Stimulated activated CD8-positive, alpha-beta memory T cell treated with anti-CD3 and anti-CD28 coated beads, Interleukin-15, amount 100 ng/mL, for 48 hours (primary cell): ENCODE measurements around the gene CCDC18.
"Not testable (repeated sequence)": the region's sequence is repeated elsewhere in the genome, so short reads cannot be mapped to it uniquely, and the experiment has no call there.

Experiments used
- DNase-seq, 2 donors: peaks; one replicate each; pipeline ENCODE4 v3.0.0-alpha.2; 2020; ENCODE audit warnings: low read depth in 2 of 2

The CCDC18 gene

DNA sequence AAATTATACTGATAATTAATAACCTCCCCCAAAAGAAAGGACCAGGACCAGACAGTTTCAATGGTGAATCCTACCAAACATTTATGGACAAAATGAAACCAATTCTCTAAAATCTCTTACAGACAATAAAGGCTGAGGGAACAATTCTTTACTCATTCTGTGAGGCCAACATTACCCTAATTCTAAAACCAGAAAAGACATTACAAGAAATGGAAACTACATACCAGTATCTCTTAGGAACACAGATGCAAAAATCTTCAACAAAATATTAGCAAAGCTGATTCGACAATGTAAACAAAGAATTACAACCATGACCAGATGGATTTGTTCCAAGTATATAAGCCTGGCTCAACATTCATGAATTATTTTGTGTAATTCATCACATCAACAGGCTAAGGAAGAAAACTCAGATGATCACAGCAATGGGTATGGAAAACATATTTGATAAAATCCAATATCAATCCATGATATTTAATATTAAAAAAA lies 8.9 kb upstream of the CCDC18 start:
- DNase-seq = no peak

DNA sequence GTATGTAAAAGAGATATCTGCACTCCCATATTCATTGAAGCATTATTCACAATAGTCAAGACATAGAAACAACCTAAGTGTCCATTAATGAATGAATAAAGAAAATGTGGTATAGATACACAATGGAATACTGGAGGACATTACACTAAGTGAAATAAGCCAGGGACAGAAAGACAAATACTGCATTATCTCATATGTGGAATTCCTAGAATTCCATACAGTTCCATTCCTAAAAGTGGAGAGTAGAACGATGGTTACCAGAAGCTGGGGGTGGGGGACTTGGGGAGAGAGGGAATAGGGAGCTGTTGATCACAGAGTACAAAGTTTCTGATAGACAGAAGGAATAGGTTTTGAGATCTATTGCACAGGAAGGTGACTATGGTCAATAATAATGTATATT lies 7.7 kb upstream of the CCDC18 start:
- DNase-seq = no peak

DNA sequence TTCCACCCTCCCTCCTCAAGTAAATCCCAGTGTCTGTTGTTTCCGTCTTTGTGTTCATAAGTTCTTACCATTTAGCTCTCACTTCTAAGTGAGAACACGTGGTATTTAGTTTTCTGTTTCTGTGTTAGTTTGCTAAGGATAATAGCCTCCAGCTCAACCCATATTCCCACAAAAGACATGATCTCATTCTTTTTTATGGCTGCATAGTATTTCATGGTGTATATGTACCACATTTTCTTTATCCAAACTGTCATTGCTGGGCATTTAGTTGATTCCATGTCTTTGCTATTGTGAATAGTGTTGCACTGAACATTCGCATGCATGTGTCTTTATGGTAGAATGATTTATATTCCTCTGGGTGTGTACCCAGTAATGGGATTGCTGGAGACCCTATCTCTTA lies 5.9 kb upstream of the CCDC18 start:
- DNase-seq = not testable (repeated sequence)

DNA sequence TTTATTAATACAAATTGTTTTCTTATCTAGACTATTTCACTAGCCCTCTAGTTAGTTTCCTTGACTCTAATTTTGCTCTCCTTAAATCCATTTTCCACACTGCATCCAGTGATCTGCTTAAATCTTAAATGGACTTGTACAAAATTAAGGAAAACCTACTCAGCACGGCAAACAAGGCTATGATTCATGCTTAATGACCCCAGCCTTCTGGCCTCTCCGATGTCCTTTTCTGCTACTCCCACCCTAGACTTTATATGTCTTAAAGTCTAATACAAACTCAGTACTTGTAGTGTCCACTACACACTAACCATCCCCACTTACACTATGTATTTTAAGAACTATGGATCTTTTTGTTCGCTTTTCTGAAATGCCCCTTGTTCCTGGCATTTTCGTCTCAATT lies 2.5 kb upstream of the CCDC18 start:
- DNase-seq = no peak

DNA sequence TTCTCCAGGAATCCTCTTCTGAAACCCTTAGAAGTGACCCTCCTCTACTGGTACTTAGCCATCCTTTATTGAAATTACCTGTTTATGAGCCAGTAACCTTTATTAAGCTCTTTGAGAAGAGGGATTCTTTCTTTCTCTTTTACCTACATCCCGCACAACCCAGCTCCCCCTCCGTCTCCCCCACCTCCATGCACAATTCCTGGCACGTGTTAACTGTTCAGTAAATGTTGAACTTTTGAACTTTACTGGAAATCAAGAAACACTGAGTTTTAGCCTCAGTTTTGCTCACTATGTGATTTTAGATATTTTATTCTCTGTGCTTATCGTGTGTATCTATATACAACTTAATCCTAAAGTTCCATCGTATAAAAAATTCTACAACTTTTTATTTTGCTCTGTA lies 2.1 kb upstream of the CCDC18 start:
- no peak for DNase-seq

DNA sequence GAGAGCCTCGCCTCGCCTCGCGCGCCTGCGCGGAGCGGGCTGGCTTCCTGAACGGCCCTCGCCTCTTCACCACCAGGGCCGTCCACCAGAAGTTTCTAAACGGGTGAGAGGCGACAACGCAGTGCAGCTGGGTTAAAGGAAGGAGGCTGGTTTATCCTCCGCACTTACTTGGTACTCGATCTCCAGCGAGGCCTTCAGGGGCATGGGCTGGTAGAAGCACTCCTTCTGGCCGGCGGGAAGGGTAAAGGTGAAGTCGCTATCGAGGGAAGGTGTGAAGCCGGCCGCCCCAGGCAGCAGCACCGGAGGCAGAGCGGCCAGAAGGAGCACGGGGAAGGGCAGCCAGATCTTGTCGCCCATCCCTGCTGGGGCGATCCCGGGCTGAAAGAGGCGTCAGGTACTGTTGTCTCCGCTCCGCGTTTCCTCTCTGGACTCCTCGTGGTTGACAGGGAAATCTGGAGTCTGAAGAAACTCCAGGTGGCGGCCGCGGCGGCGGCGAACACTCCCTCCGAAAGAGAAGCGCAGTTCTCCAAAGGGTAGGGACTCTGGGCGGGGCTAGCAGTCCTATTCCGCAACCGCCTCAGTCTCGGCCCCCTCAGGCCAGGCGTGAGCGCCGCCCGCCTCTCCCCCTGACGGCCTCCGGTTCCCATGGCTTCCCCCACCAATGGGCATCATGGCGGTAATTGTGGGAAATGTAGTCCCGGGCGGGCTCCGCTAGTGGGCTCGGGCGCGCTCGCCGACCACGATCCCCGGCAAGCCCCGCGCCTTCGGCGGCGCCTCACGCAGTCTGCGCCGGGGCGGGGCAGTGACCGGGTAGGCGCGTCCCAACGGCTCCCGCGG lies 420 bp upstream of the CCDC18 start, which contains the start of gene TMED5:
TSS of gene TMED5 (minus strand) at position 528 of the 837 bp plus-strand sequence. CDS start at position 357, 171 bp downstream.
- DNase-seq = peak; percentile 94 to 95

DNA sequence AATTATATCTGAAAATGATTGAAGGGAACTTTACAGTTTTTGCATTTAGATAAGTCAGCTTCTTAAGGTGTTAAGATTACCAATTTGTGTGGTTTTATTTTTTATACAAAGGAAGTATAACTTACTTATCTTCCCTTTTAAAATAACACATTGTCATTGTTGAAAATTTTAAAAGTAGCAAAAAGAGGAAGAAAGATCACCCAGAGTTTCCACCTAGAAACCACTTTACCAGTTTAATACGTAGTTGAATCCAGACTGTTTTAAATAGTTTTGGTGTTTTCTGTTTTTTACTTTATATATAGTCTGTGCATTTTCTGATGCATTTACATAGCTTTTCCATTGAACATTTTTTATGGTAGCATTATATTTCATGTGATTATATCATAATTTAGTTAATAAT lies 6.1 kb downstream of the CCDC18 start:
- no peak for DNase-seq

DNA sequence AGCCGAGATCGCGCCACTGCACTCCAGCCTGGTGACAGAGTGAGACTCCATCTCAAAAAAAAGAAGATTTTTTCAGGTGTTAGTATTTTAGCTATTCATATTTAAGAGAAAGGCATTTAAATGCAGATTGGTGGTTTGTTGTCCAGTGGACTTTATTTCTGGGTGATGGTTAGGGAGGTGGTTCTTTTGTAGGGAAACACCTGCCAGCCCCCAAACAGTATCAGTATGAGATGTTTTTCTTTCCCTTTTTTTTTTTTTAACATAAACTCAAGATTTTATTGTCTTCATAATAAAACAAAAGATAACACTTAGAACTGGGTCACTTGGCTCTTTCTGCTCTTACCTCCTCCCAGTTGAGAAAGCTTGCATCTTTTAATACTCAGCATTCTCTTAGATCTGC lies 9.9 kb downstream of the CCDC18 start:
- DNase-seq = no peak

DNA sequence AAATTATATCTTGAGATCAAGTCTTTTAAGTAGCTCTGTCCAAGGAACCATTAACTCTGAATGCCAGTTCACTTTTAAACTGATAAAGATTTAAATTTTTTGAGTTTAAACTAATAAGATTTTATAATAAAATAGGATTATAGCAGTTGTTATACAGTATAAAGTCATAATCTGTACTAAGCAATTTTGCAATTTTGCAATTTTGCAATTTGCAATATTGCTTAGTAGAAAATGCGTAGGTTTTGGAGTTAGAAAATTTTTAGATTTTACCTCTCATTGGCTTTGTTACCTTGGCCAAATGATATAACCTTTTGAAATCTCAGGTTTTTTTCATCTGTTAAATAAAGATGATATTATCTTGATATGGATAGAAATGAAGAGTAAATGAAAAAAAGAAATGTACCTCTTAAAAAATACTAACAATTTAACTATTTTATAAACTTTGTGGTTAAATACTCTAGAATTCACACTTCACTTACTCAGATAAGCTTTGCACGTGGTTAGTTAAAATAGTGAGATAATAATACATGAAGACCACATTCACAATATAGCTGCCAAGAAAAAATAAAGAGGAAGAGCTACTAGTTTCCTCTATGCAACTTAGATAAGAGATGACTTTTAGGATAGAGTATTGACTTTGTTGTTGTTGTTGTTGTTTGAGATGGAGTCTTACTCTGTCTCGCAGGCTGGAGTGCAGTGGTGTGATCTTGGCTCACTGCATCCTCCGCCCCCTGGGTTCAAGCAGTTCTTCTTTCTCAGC lies 13.9 kb downstream of the CCDC18 start:
- DNase-seq = no peak

DNA sequence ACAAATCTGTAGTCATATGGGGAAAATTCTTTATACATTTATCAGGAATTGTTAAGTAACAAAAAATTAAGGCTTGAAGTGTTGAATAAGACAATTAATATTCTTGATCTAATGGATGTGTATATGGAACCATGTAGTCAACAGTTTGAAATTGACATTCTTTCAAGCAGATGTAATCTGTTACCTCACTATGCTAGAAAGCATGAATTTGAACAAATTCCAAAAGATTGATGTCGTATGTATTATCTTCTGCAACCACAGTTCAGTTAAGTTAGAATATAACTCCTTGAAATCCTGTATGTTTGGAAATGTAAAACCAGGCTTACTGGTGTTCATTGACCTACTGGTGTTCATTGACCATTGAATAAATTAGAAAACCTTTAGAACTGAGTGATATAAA lies 16.1 kb downstream of the CCDC18 start:
- DNase-seq = no peak

DNA sequence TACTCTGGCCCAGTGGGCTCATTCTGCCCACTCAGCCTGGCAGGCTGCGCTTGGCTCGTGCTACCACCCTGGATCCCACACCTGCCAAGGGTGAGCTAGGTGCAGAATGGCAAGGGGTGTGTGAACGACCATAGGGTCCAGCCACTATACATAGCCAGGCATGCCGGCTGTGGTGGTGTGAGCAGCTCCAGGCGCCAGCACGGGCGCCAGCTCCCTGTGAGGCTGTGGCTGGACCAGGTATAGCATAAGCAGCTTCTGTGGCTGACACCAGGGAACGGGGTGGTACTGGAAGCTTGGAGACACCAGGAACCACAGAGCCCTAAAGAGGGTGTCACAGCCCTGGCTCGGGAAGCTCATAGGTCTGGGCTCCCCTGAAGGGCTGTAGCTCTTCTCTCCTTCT lies 18.6 kb downstream of the CCDC18 start:
- DNase-seq = no peak

DNA sequence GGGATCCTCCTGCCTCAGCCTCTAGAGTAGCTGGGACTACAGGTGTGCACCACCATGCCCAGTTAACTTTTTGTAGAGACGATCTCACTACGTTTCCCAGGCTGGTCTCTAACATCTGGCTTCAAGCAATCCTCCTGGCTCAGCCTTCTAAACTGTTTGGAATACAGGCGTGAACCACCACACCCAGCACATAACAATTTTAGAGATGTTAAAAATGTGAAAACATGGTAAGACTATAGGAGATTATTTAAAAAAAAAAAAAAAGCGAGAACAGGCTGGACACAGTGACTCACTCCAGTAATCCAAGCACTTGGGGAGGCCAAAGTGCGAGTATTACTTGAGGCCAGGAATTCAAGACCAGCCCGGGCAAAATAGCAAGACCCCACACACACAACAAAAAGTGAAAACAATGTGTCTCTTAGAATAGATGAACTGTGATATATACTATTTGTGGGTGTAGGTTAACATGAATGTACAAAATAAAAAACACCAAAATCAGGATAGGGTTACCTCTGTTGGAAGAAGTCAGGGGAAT lies 19.6 kb downstream of the CCDC18 start:
- no peak for DNase-seq

DNA sequence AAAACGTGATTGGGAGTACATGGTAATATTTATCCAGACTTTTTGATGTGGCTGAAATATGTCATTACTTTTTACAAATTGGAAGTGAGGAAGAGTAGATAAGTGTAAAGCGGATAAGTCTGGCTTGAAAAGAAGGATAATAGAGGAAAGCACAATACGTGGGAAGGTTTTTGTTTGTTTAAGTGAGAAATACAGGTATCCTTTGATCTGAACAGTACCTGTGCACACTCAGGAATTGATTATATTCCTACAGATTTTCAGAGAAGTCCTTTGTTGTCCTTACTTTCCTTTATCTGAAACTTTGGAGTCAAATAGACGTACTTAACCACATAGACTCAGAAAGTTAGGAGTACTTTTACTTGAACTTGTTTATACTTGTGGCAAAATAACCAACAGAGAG lies 20.2 kb downstream of the CCDC18 start:
- DNase-seq = no peak

DNA sequence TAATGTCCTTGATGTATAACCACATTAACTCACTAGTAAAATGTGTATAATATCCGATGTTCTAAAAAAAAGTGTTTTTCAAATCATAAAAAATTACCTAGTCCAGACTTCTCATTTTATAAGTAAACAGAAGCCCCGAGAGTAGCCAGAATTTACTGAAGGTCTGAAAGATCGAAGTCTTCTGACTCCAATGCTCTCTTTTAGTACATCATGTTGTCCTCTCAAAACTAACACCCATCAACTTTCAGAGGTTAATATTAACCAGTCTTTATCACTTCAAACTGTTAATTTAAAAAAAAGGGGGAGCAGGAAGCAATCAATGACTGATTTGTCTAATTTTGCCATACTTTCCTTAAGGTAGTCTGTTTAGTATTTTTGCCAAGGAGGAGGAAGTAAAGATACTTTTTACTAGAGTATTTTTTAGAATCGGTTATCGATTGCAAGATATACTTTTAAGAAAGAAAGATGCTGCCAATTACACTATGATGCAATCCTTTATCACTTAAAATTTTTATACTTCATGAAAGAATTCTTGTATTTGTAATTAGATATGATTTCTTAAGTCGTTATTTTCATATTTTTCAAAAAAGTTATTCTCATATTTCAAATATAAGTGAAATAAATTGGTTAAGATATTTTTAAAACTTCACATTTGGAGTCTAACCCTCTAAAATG lies 25.5 kb downstream of the CCDC18 start:
- DNase-seq = no peak

DNA sequence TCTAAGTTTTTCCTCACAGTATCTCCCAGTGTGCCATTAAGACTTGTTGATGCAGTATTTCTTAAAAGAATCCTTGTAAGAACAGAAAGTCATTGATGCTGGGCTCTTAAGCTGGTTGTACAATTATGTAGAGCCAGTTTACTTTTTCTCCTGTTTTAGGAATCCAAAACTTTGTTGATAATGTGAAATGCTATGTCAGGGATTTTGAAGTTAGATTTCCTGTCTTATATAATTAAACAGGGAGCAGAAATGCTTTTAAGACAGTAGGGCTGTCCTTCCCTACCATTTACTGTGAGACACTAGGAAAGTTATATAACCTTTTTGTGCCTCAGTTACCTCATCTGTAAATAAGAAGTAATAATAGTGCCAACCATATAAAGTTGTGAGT lies 26.0 kb downstream of the CCDC18 start:
- no peak for DNase-seq

DNA sequence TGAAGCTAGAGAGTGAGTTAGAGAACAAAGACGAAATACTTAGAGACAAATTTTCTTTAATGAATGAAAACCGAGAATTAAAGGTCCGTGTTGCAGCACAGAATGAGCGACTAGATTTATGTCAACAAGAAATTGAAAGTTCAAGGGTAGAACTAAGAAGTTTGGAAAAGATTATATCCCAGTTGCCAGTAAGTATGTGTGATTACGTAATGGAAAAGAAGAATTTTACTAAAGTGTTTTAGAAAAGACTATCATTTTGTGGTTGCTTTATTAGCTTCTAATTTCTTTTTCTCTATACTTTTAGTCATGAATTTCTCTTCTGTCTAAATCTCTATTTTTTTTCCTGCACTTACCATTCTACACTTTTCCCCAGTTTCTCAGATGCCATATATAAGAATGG lies 26.7 kb downstream of the CCDC18 start:
- no peak for DNase-seq

DNA sequence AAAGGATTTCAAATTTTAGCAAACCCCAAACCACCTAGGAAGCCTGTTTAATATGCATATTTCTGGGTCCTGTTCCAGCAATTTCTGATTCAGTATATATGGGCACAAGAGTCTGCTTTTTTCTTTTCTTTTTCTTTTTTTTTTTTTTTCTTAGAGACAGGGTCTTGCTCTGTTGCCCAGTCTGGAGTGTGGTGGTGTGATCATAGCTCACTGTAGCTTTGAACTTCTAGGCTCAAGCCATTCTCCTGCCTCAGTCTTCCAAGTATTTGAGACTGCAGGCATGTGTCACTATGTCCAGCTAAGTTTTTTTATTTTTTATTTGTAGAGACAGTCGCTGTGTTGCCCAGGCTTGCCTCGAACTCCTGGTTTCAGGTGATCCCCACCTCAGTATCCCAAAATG lies 34.8 kb downstream of the CCDC18 start:
- no peak for DNase-seq

DNA sequence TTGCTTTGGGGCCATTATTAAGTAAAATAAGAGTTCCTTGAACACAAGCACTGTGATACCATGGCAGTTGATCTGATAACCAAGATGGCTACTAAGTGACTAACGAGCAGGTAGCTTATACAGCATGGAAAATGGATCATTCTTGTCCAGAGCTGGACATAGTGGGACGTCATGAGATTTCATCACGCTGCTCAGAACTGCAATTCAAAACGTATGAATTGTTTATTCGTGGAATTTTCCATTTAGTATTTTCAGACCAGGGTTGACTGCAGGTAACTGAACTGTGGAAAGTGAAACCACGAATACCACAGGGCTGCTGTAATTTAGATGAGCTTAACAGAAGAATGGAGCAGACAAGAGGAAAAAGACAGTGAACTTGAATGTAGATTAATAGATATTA lies 38.9 kb downstream of the CCDC18 start:
- peak in 1 of 2 donors; percentile 12 for DNase-seq

DNA sequence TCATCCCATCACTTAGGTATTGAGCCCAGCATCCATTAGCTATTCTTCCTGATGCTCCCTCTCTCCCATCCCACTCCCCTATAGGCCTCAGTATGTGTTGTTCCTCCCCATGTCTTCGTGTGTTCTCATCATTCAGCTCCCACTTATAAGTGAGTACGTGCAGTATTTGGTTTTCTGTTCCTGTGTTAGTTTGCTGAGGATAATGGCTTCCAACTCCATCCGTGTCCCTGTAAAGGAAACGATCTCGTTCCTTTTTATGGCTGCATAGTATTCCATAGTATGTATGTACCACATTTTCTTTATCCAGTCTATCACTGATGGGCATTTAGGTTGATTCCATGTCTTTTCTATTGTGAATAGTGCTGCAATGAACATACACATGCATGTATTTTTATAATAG lies 40.2 kb downstream of the CCDC18 start:
- not testable (repeated sequence) for DNase-seq

DNA sequence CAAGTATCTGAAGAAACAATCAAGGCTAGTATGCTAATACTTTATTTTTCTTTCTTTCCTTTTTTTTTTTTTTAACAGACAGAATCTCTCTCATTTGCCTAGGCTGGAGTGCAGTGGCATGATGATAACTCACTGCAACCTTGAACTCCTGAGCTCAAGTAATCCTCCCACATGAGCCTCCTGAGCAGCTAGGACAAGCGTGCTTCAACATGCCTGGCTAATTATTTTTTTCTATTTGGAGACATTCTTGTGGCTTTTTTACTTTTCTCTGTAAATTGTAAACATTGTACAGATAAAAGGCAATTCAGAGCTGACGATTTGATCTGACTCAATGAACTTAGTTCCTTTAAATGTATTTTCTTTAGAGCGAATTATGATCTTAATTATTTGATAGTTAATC lies 41.4 kb downstream of the CCDC18 start:
- no peak for DNase-seq

DNA sequence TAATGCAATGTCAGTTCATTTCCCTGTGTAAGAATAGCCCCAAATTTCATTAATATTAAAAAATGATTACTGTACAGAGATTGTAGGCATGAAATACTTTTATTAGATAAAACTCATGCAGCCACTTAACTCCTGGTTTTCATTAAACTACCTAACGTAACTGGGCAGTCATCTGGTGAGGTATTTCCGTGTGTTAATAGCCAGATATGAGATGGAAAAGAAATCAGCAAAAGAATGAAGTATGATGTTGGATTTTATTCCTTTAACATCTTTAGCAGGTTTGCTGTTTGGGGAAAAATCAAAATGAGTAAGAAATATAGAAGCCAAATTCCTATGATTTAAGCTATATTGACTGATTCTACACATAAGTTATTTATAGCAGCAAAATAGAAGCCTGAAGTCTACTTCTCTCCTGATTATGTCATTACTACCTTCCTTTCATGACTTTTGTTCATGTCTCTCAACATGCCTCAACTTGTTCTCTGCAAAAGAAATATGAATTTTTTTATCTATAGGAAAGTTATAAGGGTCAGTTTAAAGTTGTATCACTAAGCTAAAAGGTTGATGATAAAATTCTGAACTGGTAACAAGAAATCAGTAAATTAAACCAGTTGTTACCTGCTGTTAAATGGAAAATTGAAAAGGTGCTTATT lies 42.6 kb downstream of the CCDC18 start:
- no peak for DNase-seq

DNA sequence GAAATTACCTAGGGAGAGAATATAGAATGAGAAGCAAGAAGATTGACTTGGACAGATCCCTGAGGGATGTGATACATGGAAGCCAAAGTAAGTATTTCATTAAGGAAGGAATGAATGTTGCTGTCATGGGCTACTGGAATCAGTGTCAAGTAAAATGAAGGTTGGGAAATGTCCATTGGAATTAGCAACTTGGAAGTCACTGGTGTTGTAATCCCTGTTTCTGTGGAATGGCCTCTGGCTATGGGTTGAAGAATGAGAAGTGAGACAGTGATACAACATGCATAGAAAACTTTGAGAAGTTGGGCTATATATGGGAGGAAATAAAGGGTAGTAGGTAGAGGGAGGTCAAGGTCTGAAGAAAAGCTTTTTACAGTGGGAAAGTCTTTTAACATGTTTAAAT lies 54.7 kb downstream of the CCDC18 start:
- no peak for DNase-seq
